ENCODE data around the gene ABCF2. TPM values are rescaled to one million over a fixed set of nuclear protein-coding genes. Genes with fewer than 3 reads are reported as not detected.

Gene ABCF2
- total and polyA plus RNA-seq, 2 of the 13 experiments (the other 11 are each of a cell fraction or from before 2014, with no cell fraction given), result 16.3 to 42.5 TPM

GRCh38 chr7:151243045-151243349 is 16.0 kb upstream of the ABCF2 start:
- no TSS peak for BruUV-seq (replicated peaks)
- Histone ChIP-seq H3K27me3 (ENCODE audit: control insufficient read depth in 1 of 2, insufficient read depth in 2 of 2, low read length in 2 of 2) (peaks cover 7 to 32% of the 10 kb centered on the region in 2 experiments; a peak in 3 of 5 replicates), H3K9me3 (ENCODE audit: low read length) (no peaks in the 10 kb centered on the region), H3K36me3 (replicated peaks in 1 of 2; ENCODE audit: control insufficient read depth in 1 of 2, insufficient read depth in 2 of 2, low read length in 2 of 2) (peaks cover 0 to 2% of the 10 kb centered on the region in 2 experiments; a peak in 1 of 5 replicates), H2AFZ (ENCODE audit: low read length) (no peak overlapping the region), H3K4me1 (ENCODE audit: insufficient read depth, low read length) (peaks cover 58% of the 10 kb centered on the region), H3K27ac (ENCODE audit: extremely low read length, insufficient read depth, low read length) (no peak overlapping the region), H3K9ac (ENCODE audit: insufficient read depth, low read depth, low read length) (no peak overlapping the region), H3K4me2 (ENCODE audit: low read depth, low read length) (0 out of 2 replicates have a peak overlapping the region, but pooled peaks have one; percentile 5), H3K4me3 (replicated peaks in 1 of 3; ENCODE audit: insufficient read depth in 1 of 3, low read depth in 2 of 3, low read length in 3 of 3) (no peak overlapping the region), H3K79me2 (ENCODE audit: insufficient read depth, low read length) (no peaks in the 10 kb centered on the region), H4K20me1 (ENCODE audit: insufficient read depth, low read length) (no peaks in the 10 kb centered on the region; the same call in 1 of the 2 replicates)
- CTCF ChIA-PET (ENCODE audit: low intra/inter-chr PET ratio, low total read pairs), result no interaction called here
- in situ Hi-C loops (cut with HindIII; ENCODE audit: extremely low pct_ligation_motif_present, low pct_unique_long_range_greater_than_20kb), result no loop called here
- ATAC-seq (peak; percentile 1; the same call in 2 of the 3 replicates), FAIRE-seq (no peak), DNase-seq (ENCODE audit: low spot score) (no peak)
- 0% methylated on average over 1 of the region's 2 CpGs for WGBS (ENCODE audit: low lambda C conversion rate)
- intact Hi-C loops (cut with micrococcal nuclease; ENCODE audit: unreplicated experiment), result loop anchor here (10.0 kb wide), 1 partner anchor 158 kb away; the partner anchor contains the start of genes AGAP3, FASTK and TMUB1
- POLR2A ChIA-PET, result interaction anchor here (1.9 kb wide), 1 partner anchor 10 kb away, joined by 8 read pairs; the partner anchor contains the start of gene CHPF2
- TF ChIP-seq ATF3 (CRISPR knock-in tag; IDR thresholded peaks at IDR 0.05), result no peak
- no peak for TF ChIP-seq KDM2A (CRISPR knock-in tag; IDR thresholded peaks at IDR 0.05; ENCODE audit: borderline replicate concordance, low read depth)
- TF ChIP-seq ZKSCAN1 (IDR thresholded peaks at IDR 0.05; ENCODE audit: low read length), result no peak
- no peak for TF ChIP-seq ZBTB46 (CRISPR knock-in tag; IDR thresholded peaks at IDR 0.05; ENCODE audit: borderline replicate concordance)
- TF ChIP-seq ZBTB44 (CRISPR knock-in tag; IDR thresholded peaks at IDR 0.05), result no peak
- no peak for TF ChIP-seq CENPBD1 (CRISPR knock-in tag; IDR thresholded peaks at IDR 0.05; ENCODE audit: borderline replicate concordance, low read depth)
- no peak for TF ChIP-seq ARID3A (IDR thresholded peaks at IDR 0.05; ENCODE audit: low read depth, low read length)
- no peak for TF ChIP-seq ZNF570 (CRISPR knock-in tag; IDR thresholded peaks at IDR 0.05; ENCODE audit: borderline replicate concordance)
- no peak for TF ChIP-seq ZNF550 (CRISPR knock-in tag; IDR thresholded peaks at IDR 0.05; ENCODE audit: borderline replicate concordance)
- no peak for TF ChIP-seq IKZF5 (CRISPR knock-in tag; IDR thresholded peaks at IDR 0.05)
- no peak for TF ChIP-seq ZBED4 (CRISPR knock-in tag; IDR thresholded peaks at IDR 0.05; ENCODE audit: borderline replicate concordance)
- TF ChIP-seq SP140L (CRISPR knock-in tag; IDR thresholded peaks at IDR 0.05; ENCODE audit: borderline replicate concordance), result no peak
- no peak for TF ChIP-seq SMARCC2 (IDR thresholded peaks at IDR 0.05)
